Measurements from ENCODE around the gene U2AF1.
"Not testable (repeated sequence)": the region's sequence is repeated elsewhere in the genome, so short reads cannot be mapped to it uniquely, and the experiment has no call there.

The U2AF1 gene

GRCh38 chr21:43106965-43107793 is at the start of gene U2AF1:
Gene U2AF1 (minus strand): TSS chr21:43107570. CDS start chr21:43107494, 76 bp downstream.
- DNase-seq, result not testable (repeated sequence)

GRCh38 chr21:43153601-43154000 is 46.2 kb upstream of the U2AF1 start:
- DNase-seq, result not testable (repeated sequence)

GRCh38 chr21:43149344-43149743 is 42.0 kb upstream of the U2AF1 start:
- DNase-seq, result not testable (repeated sequence)

GRCh38 chr21:43147999-43148398 is 40.6 kb upstream of the U2AF1 start:
- DNase-seq, result not testable (repeated sequence)

- not testable (repeated sequence) for DNase-seq
Observed at GRCh38 chr21:43146637-43147036, 39.3 kb upstream of the U2AF1 start.

- not testable (repeated sequence) for DNase-seq
Observed at GRCh38 chr21:43141407-43141806, 34.0 kb upstream of the U2AF1 start.

GRCh38 chr21:43138944-43139343 is 31.6 kb upstream of the U2AF1 start:
- DNase-seq, result not testable (repeated sequence)

GRCh38 chr21:43134520-43134919 is 27.1 kb upstream of the U2AF1 start:
- DNase-seq, result not testable (repeated sequence)

- not testable (repeated sequence) for DNase-seq
Observed at GRCh38 chr21:43130094-43130493, 22.7 kb upstream of the U2AF1 start.

GRCh38 chr21:43115956-43116355 is 8.6 kb upstream of the U2AF1 start:
- not testable (repeated sequence) for DNase-seq

GRCh38 chr21:43114483-43114882 is 7.1 kb upstream of the U2AF1 start:
- not testable (repeated sequence) for DNase-seq

- not testable (repeated sequence) for DNase-seq
Observed at GRCh38 chr21:43109006-43109405, 1.6 kb upstream of the U2AF1 start.

GRCh38 chr21:43108177-43108576 is 807 bp upstream of the U2AF1 start:
- not testable (repeated sequence) for DNase-seq

GRCh38 chr21:43107794-43108137 is 396 bp upstream of the U2AF1 start:
- DNase-seq, result not testable (repeated sequence)

GRCh38 chr21:43104642-43105041 is 2.7 kb downstream of the U2AF1 start:
- DNase-seq, result not testable (repeated sequence)

- DNase-seq, result not testable (repeated sequence)
Observed at GRCh38 chr21:43102281-43102680, 5.1 kb downstream of the U2AF1 start.

GRCh38 chr21:43101676-43102075 is 5.7 kb downstream of the U2AF1 start:
- DNase-seq, result not testable (repeated sequence)

GRCh38 chr21:43101000-43101399 is 6.4 kb downstream of the U2AF1 start:
- not testable (repeated sequence) for DNase-seq

GRCh38 chr21:43091979-43092614 is 15.3 kb downstream of the U2AF1 start:
- not testable (repeated sequence) for DNase-seq

- DNase-seq, result not testable (repeated sequence)
Observed at GRCh38 chr21:43090947-43091346, 16.4 kb downstream of the U2AF1 start.

GRCh38 chr21:43089463-43089862 is 17.9 kb downstream of the U2AF1 start:
- DNase-seq, result not testable (repeated sequence)

- DNase-seq, result not testable (repeated sequence)
Observed at GRCh38 chr21:43082587-43083300, 24.6 kb downstream of the U2AF1 start.

GRCh38 chr21:43076643-43077042 is 30.7 kb downstream of the U2AF1 start:
- not testable (repeated sequence) for DNase-seq
